ENCODE results near the gene CREBRF. TPM values are rescaled to one million over a fixed set of nuclear protein-coding genes. Genes with fewer than 3 reads are reported as not detected.

The CREBRF gene, protein sequence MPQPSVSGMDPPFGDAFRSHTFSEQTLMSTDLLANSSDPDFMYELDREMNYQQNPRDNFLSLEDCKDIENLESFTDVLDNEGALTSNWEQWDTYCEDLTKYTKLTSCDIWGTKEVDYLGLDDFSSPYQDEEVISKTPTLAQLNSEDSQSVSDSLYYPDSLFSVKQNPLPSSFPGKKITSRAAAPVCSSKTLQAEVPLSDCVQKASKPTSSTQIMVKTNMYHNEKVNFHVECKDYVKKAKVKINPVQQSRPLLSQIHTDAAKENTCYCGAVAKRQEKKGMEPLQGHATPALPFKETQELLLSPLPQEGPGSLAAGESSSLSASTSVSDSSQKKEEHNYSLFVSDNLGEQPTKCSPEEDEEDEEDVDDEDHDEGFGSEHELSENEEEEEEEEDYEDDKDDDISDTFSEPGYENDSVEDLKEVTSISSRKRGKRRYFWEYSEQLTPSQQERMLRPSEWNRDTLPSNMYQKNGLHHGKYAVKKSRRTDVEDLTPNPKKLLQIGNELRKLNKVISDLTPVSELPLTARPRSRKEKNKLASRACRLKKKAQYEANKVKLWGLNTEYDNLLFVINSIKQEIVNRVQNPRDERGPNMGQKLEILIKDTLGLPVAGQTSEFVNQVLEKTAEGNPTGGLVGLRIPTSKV
- 1.5 to 3.5 TPM (median 3.1 TPM) in 5 replicates for total RNA-seq (2022; extraction: Qiagen RNA extraction)

DNA sequence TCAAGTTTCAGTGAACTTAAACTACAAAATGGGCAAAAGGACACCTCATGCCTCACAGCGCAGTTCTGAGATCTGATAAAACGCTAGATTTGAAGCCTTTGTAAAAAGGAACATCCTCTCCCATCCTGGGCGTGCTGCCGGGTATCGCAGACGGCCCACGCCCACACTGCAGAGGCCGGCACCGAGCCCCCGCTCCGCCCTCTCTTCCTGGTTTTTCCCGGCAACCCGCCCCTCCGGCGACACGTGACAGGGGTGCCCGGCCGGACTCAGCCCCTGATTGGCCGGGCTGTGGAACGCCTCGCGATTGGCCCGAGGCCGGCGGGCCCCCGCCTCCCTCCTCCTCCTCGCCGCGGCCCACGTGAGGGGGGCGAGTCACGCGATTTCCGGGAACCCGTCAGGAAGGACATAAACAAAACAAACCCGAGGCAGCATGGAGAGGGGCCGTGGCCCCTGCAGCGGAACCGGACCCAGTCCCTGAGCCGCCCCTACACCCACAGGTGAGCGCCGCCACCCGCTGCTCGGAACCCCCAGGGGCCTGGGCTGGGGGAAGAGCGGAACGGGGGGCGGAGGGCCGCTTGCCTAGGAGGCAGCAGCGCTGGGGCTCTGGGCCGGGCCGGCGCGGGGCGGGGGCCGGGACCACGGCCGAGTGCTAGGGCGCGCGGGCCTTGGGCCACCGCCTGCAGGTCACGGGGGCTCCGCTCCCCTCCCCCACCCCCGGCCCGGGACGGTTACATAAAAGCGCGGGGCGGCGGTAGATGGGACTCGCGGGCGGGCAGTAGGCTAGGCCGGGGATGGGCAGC lies at the start of gene CREBRF:
CREBRF (plus strand) TSS at position 370 of the 800 bp plus-strand sequence. CDS start 24,424 bp downstream, outside the sequence.

DNA sequence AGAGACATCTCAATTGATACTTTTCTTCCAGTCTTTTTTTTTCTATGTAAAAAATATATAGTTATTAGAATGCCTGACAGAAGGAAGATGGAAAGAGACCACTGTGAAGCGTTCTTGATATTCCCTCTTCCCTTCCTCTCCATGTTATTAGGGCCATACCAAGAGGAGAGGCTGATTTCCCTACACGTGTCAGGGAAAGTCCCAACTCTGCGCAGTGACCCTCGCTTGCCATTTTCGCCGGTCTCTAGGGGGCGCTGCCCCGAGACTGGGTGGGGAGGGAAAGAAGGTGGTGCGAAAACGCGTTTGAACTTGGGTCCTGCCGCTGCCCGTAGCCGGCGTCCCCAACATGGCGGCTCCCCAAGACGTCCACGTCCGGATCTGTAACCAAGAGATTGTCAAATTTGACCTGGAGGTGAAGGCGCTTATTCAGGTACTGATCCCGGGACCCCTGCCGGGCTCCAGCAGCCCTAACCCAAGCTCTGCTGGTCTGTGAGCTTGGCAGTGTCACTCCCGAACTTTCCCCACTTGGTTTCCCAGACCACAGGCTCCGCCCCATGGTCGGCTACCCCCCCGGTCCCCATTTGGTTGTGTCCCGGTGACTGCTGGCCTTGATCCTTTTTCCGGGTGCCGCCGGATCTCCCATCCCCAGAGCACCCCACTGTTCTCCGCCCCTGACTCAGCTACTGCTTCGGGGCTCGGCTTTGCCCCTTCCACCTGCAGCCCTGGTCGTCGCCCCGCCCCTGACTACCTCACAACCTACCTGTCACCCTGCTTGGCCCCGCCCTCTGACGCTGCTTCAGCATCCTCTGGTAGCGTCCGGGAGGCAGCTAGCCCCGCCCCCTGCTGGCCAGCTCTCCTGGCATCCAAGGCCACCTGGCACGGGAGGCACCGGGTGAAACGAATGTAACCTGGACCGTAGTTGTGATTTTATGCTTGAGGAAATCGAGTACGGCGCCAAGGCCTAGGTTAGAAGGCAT lies 88.3 kb downstream of the CREBRF start, which contains the start of gene BNIP1:
BNIP1 (plus strand) TSS at position 332 of the 977 bp plus-strand sequence; CDS start at position 347, 15 bp downstream.

Other genes starting within 250 kb of the CREBRF start
- gene ERGIC1, start 222.1 kb upstream of the CREBRF start, total RNA-seq (2022; extraction: Qiagen RNA extraction): 309 to 375 TPM (median 356 TPM) in 5 replicates
- 108 to 130 TPM (median 112 TPM) in 5 replicates for gene RPL26L1, start 96.9 kb upstream of the CREBRF start, total RNA-seq (2022; extraction: Qiagen RNA extraction)
- gene ATP6V0E1, start 72.6 kb upstream of the CREBRF start, total RNA-seq (2022; extraction: Qiagen RNA extraction): 255 to 395 TPM (median 324 TPM) in 5 replicates
- gene BNIP1, start 88.2 kb downstream of the CREBRF start, total RNA-seq (2022; extraction: Qiagen RNA extraction): 14.4 to 16.4 TPM (median 15.5 TPM) in 5 replicates
- gene NKX2-5, start 178.9 kb downstream of the CREBRF start, total RNA-seq (2022; extraction: Qiagen RNA extraction): 10.4 to 15.5 TPM (median 13.8 TPM) in 5 replicates

All from A549 treated with dexamethasone at 1 μM for 4 hours (cell line).